GM21515 (cell line): Measurements from ENCODE around the gene IL17REL.

Experiments
- ATAC-seq: cut with Tn5 transposase; IDR thresholded peaks from one replicate; pipeline ENCODE4 v1.9.1; 2021; ENCODE audit not compliant: unreplicated experiment

Gene IL17REL

DNA sequence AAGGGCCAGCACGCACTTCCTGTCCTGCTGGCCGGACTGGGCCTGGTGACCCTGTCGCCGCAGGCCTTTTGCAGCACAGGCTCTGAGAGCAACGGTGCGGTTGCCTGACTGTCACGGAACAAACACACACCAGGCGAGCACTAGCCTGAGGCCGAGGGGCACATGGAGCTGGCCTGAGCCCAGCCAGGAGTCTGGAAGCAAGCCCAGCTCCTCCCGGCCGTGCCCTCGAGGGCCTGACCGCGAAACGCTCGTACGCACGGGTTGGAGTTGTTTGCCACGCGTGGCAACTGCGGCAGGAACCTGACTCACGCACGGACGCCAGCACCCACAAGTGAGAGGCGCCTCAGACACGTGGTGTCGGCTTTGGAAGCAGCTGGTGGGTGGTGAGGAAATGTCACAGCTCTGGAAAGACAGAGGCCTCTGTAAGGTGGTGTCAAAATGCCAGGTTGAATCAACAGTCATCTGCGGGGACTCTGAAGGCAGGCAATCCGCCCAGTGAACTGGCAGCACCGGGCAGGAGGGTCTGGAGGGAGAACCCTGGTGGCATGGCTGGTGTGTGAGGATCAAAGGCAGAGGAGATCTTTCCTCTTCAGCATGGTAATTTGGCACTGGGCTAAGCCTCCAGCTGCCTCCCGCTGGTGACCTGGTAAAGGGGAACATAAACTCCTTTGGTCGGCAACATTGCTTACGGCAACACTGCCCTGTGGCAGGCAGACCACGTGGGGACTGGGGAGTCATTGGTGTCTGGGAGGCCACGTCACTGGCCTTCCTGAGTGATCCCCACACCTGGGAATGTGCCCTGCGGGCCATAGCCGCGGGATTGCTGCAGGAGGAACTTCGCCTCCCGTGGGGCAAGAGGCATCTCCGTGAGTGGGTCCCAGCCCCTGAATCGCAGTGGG is 15.3 kb upstream of the IL17REL start:
- no peak for ATAC-seq

GRCh38 chr22:50025993-50026392 is 13.4 kb upstream of the IL17REL start:
- no peak for ATAC-seq

DNA sequence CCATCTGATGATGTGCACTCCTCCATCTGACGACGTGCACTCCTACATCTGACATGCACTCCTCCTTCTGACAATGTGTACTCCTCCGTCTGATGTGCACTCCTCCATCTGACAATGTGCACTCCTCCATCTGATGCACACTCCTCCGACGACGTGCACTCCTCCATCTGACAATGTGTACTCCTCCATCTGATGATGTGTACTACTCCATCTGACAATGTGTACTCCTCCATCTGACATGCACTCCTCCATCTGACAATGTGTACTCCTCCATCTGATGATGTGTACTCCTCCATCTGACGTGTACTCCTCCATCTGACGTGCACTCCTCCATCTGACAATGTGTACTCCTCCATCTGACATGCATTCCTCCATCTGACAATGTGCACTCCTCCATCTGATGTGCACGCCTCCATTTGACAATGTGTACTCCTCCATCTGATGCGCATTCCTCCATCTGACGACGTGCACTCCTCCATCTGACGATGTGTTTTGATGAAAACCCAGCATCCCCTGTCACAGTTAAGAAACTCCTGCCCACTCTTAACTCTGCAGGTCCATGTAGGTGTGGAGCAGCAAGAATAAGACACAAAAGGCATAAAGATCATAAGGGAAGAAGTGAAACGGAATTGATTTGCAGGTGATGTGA is 9.7 kb upstream of the IL17REL start:
- ATAC-seq: no peak

DNA sequence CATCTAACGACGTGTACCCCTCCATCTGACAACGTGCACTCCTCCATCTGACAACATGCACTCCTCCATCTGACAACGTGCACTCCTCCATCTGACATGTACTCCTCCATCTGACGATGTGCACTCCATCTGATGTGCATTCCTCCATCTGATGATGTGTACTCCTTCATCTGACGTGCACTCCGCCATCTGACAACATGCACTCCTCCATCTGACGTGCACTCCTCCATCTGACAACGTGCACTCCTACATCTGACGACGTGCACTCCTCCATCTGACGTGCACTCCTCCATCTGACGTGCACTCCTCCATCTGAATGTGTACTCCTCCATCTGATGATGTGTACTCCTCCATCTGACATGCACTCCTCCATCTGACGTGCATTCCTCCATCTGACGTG is 8.0 kb upstream of the IL17REL start:
- ATAC-seq: no peak

- ATAC-seq: no peak
These were observed 6.8 kb upstream of the IL17REL start for GRCh38 chr22:50019316-50019715.

- ATAC-seq: no peak
These were observed 6.2 kb upstream of the IL17REL start for GRCh38 chr22:50018608-50019285.

DNA sequence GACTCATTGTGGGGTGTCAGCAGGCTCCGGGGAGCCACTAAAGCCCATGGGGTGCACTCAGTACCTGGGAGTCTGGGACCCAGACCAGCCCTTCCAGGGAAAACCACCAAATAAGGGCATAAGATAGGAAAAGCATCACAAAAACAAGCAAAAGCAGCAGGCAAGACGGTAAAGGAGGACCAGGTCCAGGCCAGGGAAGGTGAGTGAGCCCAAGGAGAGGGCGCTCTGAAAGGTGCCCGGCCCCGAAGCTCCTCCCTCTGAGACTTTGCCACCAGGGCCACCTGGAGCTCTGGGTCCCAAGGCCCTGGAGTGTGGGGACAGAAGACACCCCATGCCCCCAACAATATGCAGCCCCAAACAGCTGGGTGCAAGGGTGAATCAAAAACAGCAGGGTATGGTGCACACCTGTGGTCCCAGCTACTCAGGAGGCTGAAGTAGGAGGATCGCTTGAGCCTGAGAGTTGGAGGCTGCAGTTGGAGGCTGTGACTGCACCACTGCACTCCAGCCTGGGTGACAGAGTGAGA is 5.2 kb upstream of the IL17REL start:
- no peak for ATAC-seq

DNA sequence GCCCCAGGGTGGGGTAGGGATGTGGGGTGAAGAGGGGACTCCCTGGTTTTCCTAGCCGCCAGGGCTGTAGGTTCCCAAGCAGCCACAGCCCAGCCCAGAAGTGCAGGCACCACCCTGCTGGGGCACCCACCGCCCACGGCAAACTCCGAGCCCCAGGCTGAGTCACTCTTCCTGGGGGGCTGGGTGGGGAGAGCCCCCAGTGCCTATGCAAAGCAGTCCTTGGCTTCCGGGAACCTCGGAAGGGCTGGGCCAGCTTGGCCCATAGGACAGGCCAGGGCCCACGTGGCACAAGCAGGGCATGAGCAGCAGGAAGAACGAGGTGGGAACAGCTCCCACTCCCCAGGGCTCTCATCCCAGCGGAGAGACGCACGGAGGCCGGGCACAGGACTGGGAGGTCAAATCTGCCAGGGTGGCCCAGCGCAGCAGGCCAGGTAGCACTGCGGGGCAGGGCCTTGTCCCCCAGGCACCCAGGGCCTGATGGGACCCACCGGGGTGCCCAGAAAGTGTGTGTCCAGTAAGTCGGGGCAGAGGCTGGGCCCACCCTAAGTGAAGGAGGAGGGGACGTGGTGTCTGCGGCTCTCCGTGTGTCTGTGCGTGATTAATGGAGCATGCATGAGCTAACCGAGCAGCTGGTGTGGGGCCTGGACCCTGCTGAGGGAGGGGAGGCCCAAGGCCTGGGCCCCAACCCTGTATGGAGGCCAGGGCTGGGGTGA is 4.6 kb upstream of the IL17REL start:
- no peak for ATAC-seq

DNA sequence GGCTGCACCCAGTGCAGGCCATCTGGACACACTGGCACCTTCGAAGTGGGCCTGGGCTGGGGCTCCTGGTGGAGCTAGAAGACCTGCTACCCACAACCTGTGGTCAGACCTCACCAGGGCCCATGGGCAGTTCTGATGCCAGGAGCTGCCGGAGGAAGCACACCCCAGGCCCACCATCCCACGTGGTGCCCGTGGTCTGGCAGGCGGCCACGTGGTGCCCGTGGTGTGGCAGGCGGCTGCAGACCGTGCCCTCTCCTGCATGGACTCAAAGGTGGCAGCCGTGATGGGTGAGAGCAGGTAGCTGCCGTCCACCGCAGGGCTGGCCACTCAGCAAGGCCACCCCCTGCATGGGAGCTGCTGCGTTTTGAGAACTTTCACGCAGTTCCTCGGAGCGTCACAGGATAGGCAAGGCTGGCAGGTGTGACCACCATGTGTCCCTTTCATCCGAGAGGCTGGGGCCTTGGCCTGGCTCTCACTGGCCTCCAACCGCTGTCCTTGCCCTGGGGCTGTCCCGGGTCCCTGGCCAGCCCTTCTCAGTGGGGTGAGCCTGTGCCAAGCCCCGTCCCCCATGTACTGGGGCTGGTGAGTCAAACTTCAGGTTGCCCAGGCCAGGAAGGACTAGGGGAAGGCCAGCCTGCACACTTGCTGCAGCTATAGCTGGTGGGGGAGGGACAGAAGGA is 3.9 kb upstream of the IL17REL start:
- ATAC-seq: no peak

GRCh38 chr22:50015451-50016307 is 3.1 kb upstream of the IL17REL start:
- no peak for ATAC-seq

- no peak for ATAC-seq
These were observed 2.3 kb upstream of the IL17REL start for GRCh38 chr22:50014655-50015401.

GRCh38 chr22:50014053-50014501 is 1.5 kb upstream of the IL17REL start:
- ATAC-seq: no peak

- no peak for ATAC-seq
These were observed 936 bp downstream of the IL17REL start for GRCh38 chr22:50011447-50012210.

DNA sequence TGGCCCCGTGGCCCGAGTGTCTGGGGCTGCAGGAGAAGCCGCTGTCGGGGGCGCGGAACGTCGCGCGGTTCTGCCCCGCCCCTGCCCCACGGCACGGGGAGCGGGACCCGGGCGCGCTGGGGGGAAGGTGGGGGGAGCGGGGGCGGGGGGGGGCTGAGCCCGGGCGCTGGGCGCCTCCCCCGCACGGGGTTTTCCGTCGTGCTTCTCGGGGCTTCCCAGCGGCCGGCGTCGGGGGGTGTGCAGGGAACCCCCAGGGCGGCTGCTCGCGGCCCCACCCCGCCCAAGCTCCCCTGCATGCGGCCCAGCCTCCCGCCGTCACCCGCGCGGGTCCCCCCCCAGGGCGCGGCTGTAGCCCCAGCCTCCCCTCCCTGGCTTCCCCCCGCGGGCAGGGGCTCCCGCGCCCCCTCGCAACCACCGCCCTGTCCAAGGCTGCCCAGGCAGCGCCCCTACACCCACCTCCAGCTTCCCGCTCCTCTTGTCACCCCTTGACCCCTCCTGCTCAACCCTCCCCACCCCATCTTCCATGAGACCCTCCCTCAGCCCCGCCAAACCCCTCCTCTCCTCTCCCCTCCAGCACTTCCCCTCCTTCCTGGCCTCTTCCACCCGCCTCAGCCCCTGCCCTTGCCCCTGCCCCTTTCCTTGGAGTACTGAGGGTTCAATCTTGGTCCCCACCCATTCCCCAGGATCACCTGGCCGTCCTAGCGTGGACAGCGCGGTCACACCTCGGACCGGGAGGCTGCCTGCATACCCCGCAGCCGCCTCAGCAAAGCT is 1.7 kb downstream of the IL17REL start:
- ATAC-seq: no peak

DNA sequence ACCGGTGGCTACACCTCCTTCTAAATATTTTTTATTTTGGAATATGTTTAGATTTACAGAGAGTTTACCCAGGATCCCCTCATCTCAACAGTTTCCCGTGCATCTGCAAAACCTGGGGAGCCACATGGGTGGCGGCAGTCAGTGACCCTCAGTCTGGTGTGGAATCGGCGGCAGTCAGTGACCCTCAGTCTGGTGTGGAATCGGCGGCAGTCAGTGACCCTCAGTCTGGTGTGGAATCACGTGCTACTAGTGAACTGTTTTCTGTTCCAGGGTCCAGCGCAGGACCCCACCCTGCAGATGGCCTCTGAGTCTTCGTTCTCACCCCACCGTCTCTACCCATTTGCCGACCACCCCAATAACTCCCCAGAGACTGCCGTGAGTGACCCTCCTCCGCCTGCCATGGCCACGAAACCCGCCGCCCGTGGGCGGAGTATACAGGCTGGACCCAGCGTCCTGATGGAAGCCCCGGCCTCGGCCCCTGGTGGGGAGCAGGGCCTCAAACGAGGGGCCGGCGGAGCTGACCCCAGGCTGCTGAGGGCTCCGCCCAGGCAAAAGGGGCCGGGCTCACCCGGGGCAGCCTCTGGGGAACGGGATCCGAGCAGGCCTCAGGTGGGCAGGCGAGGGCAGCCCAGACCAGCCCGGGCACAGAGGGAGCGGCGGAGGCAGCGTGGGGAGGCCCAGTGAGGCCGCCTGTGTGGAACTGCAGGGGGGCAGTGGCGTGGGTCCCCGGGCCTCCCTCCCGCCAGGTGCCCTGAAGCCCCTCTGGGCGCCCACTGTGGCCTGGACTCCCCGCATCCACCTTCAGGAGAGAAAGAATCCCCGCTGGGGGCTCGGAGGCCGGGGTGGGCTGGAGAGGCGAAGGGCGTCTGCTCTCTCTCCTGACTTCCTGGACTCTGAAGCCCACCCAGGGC is 2.5 kb downstream of the IL17REL start:
- no peak for ATAC-seq

- ATAC-seq: no peak
These were observed 3.3 kb downstream of the IL17REL start for GRCh38 chr22:50009251-50009650.
